Dermis microvascular lymphatic vessel endothelial cell (primary cell): Measurements from ENCODE around the gene HMGXB4. TPM values are rescaled to one million over a fixed set of nuclear protein-coding genes. Genes with fewer than 3 reads are reported as not detected.
A peak's percentile ranks its signal among the peaks of the same experiment; 100 is the strongest.

Experiments
- DNase-seq, 2 donors: peaks; one replicate each; pipeline versions ENCODE4 v3.0.0 to v3.0.0-alpha.2; 2010; ENCODE audit warnings: low read depth in 2 of 2
- total RNA-seq: library from RNA; depleted of rRNA; stranded (reverse); fragments of >200 nt; gene quantifications from 2 replicates; pipeline ENCODE4 v1.2.1, GENCODE V29; 2014

HMGXB4 gene
- total RNA-seq, 1 donor from 2014 or later = 9.6 TPM

GRCh38 chr22:35326854-35327562 is 69.7 kb downstream of the HMGXB4 start:
- no peak for DNase-seq

GRCh38 chr22:35327690-35328471 is 70.6 kb downstream of the HMGXB4 start:
- DNase-seq = no peak

- peak; percentile 50 to 63 for DNase-seq
Measured at GRCh38 chr22:35328472-35328885, 71.2 kb downstream of the HMGXB4 start.

GRCh38 chr22:35329114-35329847 is 72.0 kb downstream of the HMGXB4 start:
- peak; percentile 44 to 52 for DNase-seq

GRCh38 chr22:35330258-35330861 is 73.1 kb downstream of the HMGXB4 start:
- DNase-seq = peak; percentile 87

- DNase-seq = no peak
Measured at GRCh38 chr22:35332278-35332677, 75.0 kb downstream of the HMGXB4 start.

- DNase-seq = no peak
Measured at GRCh38 chr22:35333220-35333619, 75.9 kb downstream of the HMGXB4 start.

GRCh38 chr22:35334004-35334403 is 76.7 kb downstream of the HMGXB4 start:
- no peak for DNase-seq

- DNase-seq = no peak
Measured at GRCh38 chr22:35335468-35335867, 78.2 kb downstream of the HMGXB4 start.

- DNase-seq = no peak
Measured at GRCh38 chr22:35335936-35336781, 78.9 kb downstream of the HMGXB4 start.

GRCh38 chr22:35337932-35338331 is 80.6 kb downstream of the HMGXB4 start:
- DNase-seq = peak in 1 of 2 donors; percentile 29

- DNase-seq = no peak
Measured at GRCh38 chr22:35341090-35341874, 84.0 kb downstream of the HMGXB4 start.

- DNase-seq = no peak
Measured at GRCh38 chr22:35342390-35342789, 85.1 kb downstream of the HMGXB4 start.

- DNase-seq = no peak
Measured at GRCh38 chr22:35343664-35344550, 86.6 kb downstream of the HMGXB4 start.

GRCh38 chr22:35344956-35345690 is 87.8 kb downstream of the HMGXB4 start:
- DNase-seq = no peak
